Neural progenitor cell (in vitro differentiated cells): ENCODE results near the gene BANF1. TPM values are rescaled to one million over a fixed set of nuclear protein-coding genes. Genes with fewer than 3 reads are reported as not detected.
"Not testable (repeated sequence)": the region's sequence is repeated elsewhere in the genome, so short reads cannot be mapped to it uniquely, and the experiment has no call there.

Experiments
- DNase-seq: peaks from one replicate; pipeline ENCODE4 v3.0.0-alpha.2; 2016; ENCODE audit warnings: low spot score
- H2AFZ ChIP-seq: fragments of 200-600 bp; sonication (generic); replicated peaks from 2 replicates; pipeline ENCODE4 v1.6.1; 2016; ENCODE audit warnings: antibody characterized with exemption
- H3F3A ChIP-seq: fragments of 200-600 bp; sonication (generic); 2 replicates; pipeline ENCODE4 v1.6.1; 2016; ENCODE audit warnings: antibody characterized with exemption, low read depth
- H3K27ac ChIP-seq: fragments of 200-600 bp; sonication (generic); 2 replicates; pipeline ENCODE4 v1.5.1; 2016; ENCODE audit warnings: mild to moderate bottlenecking
- H3K27me3 ChIP-seq: fragments of 200-600 bp; sonication (generic); 2 replicates; pipeline ENCODE4 v1.6.1; 2016; ENCODE audit warnings: mild to moderate bottlenecking, moderate library complexity
- H3K36me3 ChIP-seq: fragments of 200-600 bp; sonication (generic); 2 replicates; pipeline ENCODE4 v1.5.1; 2016
- H3K4me1 ChIP-seq: fragments of 200-600 bp; sonication (generic); 2 replicates; pipeline ENCODE4 v1.6.1; 2016; ENCODE audit warnings: mixed run types
- H3K4me2 ChIP-seq: fragments of 200-600 bp; sonication (generic); 2 replicates; pipeline ENCODE4 v1.6.1; 2016
- H3K4me3 ChIP-seq: fragments of 200-600 bp; sonication (generic); 2 replicates; pipeline ENCODE4 v1.5.1; 2016
- H3K79me2 ChIP-seq: fragments of 200-600 bp; sonication (generic); 2 replicates; pipeline ENCODE4 v1.6.1; 2016; ENCODE audit warnings: low read depth
- H3K9ac ChIP-seq: fragments of 200-600 bp; sonication (generic); 2 replicates; pipeline ENCODE4 v1.6.1; 2016
- H3K9me3 ChIP-seq: fragments of 200-600 bp; sonication (generic); 2 replicates; pipeline ENCODE4 v1.5.1; 2016; ENCODE audit warnings: low read depth
- H4K20me1 ChIP-seq: fragments of 200-600 bp; sonication (generic); 2 replicates; pipeline ENCODE4 v1.6.1; 2016; ENCODE audit warnings: low read depth
- H3K27ac Mint-ChIP-seq: 3 replicates; pipeline ENCODE4 v1.8.0; 2021; ENCODE audit warnings: mixed read lengths
- H3K27me3 Mint-ChIP-seq: 2 replicates; pipeline ENCODE4 v1.8.0; 2022; ENCODE audit warnings: low read depth, mild to moderate bottlenecking, inconsistent platforms, moderate library complexity, mixed read lengths; ENCODE audit not compliant: insufficient read depth
- H3K36me3 Mint-ChIP-seq: 3 replicates; pipeline ENCODE4 v1.8.0; 2021; ENCODE audit warnings: mixed read lengths
- H3K4me1 Mint-ChIP-seq: 3 replicates; pipeline ENCODE4 v1.8.0; 2021; ENCODE audit warnings: mixed read lengths
- H3K4me3 Mint-ChIP-seq: 3 replicates; pipeline ENCODE4 v1.8.0; 2021; ENCODE audit warnings: mild to moderate bottlenecking, moderate library complexity, mixed read lengths
- H3K9me3 Mint-ChIP-seq: 3 replicates; pipeline ENCODE4 v1.8.0; 2020; ENCODE audit warnings: mixed read lengths
- EZH2 ChIP-seq: fragments of 200-600 bp; sonication (generic); IDR thresholded peaks from 2 replicates; pipeline ENCODE4 v1.6.1; 2017; ENCODE audit warnings: antibody characterized with exemption, mild to moderate bottlenecking, moderate library complexity
- EZH2phosphoT487 ChIP-seq: fragments of 200-600 bp; sonication (generic); IDR thresholded peaks from 2 replicates; pipeline ENCODE4 v1.6.1; 2017; ENCODE audit warnings: antibody characterized with exemption
- total RNA-seq: library from RNA; depleted of rRNA; stranded (reverse); fragments of >200 nt; gene quantifications from 2 replicates; pipeline ENCODE4 v1.2.3, GENCODE V29; 2015; ENCODE audit warnings: low replicate concordance
- TF ChIP-seq, protein P1 (sequence below): fragments of 200-600 bp; sonication (generic); IDR thresholded peaks from 2 replicates; pipeline ENCODE4 v1.5.1; 2017; ENCODE audit warnings: antibody characterized with exemption, mild to moderate bottlenecking

BANF1 gene
- total RNA-seq, 1 donor from 2014 or later: 39.8 TPM

- H3K79me2 ChIP-seq: no peaks in the 10 kb centered on the region
These were observed 17.9 kb downstream of the BANF1 start for GRCh38 chr11:66020212-66020611.

GRCh38 chr11:66020618-66021357 is 18.5 kb downstream of the BANF1 start:
- Histone ChIP-seq H3K79me2 (no peaks in the 10 kb centered on the region), H3K4me2 (no peak overlapping the region)

More at GRCh38 chr11:66020212-66020611, 17.9 kb downstream of the BANF1 start:
- no peaks in the 10 kb centered on the region for H3K36me3 Mint-ChIP-seq
- no peaks in the 10 kb centered on the region for H3F3A ChIP-seq
- H3K4me1 ChIP-seq: no peaks in the 10 kb centered on the region
- H3K36me3 ChIP-seq: no peaks in the 10 kb centered on the region
- peaks cover 29% of the 10 kb centered on the region for H3K27me3 ChIP-seq
- no peak for DNase-seq
- no peak overlapping the region for H3K4me3 Mint-ChIP-seq
- no peaks in the 10 kb centered on the region for H3K9me3 Mint-ChIP-seq
- peaks cover 4% of the 10 kb centered on the region for H3K4me1 Mint-ChIP-seq
- H3K4me2 ChIP-seq: no peak overlapping the region
- H3K9ac ChIP-seq: no peak overlapping the region
- H2AFZ ChIP-seq: no peak overlapping the region
- H3K27ac Mint-ChIP-seq: no peak overlapping the region
- no peak overlapping the region for H3K4me3 ChIP-seq
- no peak overlapping the region for H3K27ac ChIP-seq
- TF ChIP-seq, protein P1, sequence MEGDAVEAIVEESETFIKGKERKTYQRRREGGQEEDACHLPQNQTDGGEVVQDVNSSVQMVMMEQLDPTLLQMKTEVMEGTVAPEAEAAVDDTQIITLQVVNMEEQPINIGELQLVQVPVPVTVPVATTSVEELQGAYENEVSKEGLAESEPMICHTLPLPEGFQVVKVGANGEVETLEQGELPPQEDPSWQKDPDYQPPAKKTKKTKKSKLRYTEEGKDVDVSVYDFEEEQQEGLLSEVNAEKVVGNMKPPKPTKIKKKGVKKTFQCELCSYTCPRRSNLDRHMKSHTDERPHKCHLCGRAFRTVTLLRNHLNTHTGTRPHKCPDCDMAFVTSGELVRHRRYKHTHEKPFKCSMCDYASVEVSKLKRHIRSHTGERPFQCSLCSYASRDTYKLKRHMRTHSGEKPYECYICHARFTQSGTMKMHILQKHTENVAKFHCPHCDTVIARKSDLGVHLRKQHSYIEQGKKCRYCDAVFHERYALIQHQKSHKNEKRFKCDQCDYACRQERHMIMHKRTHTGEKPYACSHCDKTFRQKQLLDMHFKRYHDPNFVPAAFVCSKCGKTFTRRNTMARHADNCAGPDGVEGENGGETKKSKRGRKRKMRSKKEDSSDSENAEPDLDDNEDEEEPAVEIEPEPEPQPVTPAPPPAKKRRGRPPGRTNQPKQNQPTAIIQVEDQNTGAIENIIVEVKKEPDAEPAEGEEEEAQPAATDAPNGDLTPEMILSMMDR: no peak
- no peak for TF ChIP-seq EZH2
- no peaks in the 10 kb centered on the region for H3K9me3 ChIP-seq
- H4K20me1 ChIP-seq: no peaks in the 10 kb centered on the region
- H3K27me3 Mint-ChIP-seq: peaks cover 12% of the 10 kb centered on the region

DNA sequence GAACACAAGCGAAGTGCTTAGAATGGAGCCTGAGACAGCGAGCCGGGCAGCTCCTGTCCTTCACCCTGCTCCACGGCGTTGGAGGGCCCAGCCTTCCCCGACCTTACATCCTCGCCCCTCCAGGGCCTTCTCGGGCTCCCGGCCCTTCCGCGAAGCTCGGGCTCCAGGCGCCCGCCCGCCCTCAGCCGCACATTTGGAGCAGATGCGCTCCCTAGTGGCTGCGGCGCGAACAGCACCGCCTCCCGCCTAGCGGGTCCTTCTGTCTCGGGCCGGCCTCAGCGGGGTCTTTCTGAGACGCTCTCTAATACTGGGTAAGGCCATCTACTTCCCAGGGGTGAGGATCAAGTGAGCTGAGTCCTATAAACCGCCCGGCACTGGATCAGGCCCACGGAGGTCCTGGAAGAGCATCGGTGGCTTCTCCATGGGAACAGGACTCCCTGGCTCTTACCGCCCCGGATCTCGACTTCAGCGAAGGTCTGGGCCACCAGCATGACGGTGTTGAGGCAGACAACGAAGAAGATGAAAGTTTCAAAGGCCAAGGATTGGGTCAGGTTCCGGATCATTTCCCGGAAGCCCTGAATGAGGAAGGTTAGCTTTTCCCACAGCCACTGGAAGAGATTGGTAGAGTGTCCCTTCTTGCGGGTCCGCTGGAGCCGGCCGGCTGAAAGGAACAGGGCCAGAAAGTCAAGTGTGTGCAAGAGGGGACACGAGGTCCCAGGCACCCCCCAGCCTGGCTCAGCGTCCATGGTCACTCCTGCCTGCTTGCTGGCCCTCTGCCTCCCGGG is 20.3 kb downstream of the BANF1 start:
- H3K4me3 Mint-ChIP-seq: peak overlapping the region; percentile 7
- no peaks in the 10 kb centered on the region for H3K9me3 Mint-ChIP-seq
- Histone ChIP-seq H3K79me2 (no peaks in the 10 kb centered on the region), H3K27ac (no peak overlapping the region), H4K20me1 (no peaks in the 10 kb centered on the region), H2AFZ (peak overlapping the region; percentile 82), H3K4me2 (no peak overlapping the region), H3K4me3 (no peak overlapping the region), H3K36me3 (no peaks in the 10 kb centered on the region), H3K27me3 (peaks cover 29% of the 10 kb centered on the region), H3K9ac (no peak overlapping the region), H3K4me1 (no peaks in the 10 kb centered on the region), H3F3A (no peaks in the 10 kb centered on the region), H3K9me3 (no peaks in the 10 kb centered on the region)
- TF ChIP-seq, protein P1: peak; percentile 94
- TF ChIP-seq EZH2phosphoT487 (peak; percentile 33), EZH2 (peak; percentile 71)
- peaks cover 4% of the 10 kb centered on the region for H3K4me1 Mint-ChIP-seq
- peak; percentile 90 for DNase-seq
- H3K27ac Mint-ChIP-seq: peak overlapping the region; percentile 35
- no peaks in the 10 kb centered on the region for H3K36me3 Mint-ChIP-seq
- H3K27me3 Mint-ChIP-seq: peaks cover 12% of the 10 kb centered on the region

More at GRCh38 chr11:66020618-66021357, 18.5 kb downstream of the BANF1 start:
- Histone ChIP-seq H3K4me3 (no peak overlapping the region), H3K4me1 (no peaks in the 10 kb centered on the region), H3K9me3 (no peaks in the 10 kb centered on the region), H3K27ac (no peak overlapping the region), H3K9ac (no peak overlapping the region), H2AFZ (no peak overlapping the region), H3K27me3 (peaks cover 29% of the 10 kb centered on the region), H3F3A (no peaks in the 10 kb centered on the region), H4K20me1 (no peaks in the 10 kb centered on the region), H3K36me3 (no peaks in the 10 kb centered on the region)
- Mint-ChIP-seq H3K27me3 (peaks cover 12% of the 10 kb centered on the region), H3K27ac (no peak overlapping the region), H3K4me3 (no peak overlapping the region), H3K36me3 (no peaks in the 10 kb centered on the region), H3K4me1 (peaks cover 4% of the 10 kb centered on the region), H3K9me3 (no peaks in the 10 kb centered on the region)
- no peak for TF ChIP-seq EZH2
- DNase-seq: no peak

DNA sequence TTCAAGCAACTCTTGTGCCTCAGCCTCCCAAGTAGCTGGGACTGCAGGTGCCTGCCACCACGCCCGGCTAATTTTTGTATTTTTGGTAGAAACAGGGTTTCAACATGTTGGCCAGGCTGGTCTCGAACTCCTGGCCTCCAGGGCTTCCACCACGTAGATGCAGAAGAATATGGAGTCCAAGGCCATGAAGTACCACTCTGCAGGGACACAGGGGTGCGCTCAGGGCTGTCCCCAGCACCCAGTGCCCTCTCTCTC is 20.8 kb downstream of the BANF1 start:
- not testable (repeated sequence) for H3K4me1 Mint-ChIP-seq, H3K27ac Mint-ChIP-seq, H2AFZ ChIP-seq, H3K4me3 ChIP-seq, H3K4me2 ChIP-seq, H3K4me3 Mint-ChIP-seq, H3K36me3 ChIP-seq, H3K9me3 ChIP-seq, H3K27ac ChIP-seq, H3K36me3 Mint-ChIP-seq, H4K20me1 ChIP-seq, H3F3A ChIP-seq, H3K9ac ChIP-seq, H3K79me2 ChIP-seq, H3K9me3 Mint-ChIP-seq, H3K4me1 ChIP-seq, DNase-seq
- peaks cover 13% of the 10 kb centered on the region for H3K27me3 Mint-ChIP-seq
- peaks cover 29% of the 10 kb centered on the region for H3K27me3 ChIP-seq
